ENCODE measurements around the gene PPP1R36. TPM values are rescaled to one million over a fixed set of nuclear protein-coding genes. Genes with fewer than 3 reads are reported as not detected.
A peak's percentile ranks its signal among the peaks of the same experiment; 100 is the strongest.
"Not testable (repeated sequence)": the region's sequence is repeated elsewhere in the genome, so short reads cannot be mapped to it uniquely, and the experiment has no call there.

Gene PPP1R36
- total RNA-seq, 4 donors from 2014 or later = 0.34 to 0.83 (median 0.71) TPM; not detected in 1

GRCh38 chr14:64563696-64564095 is 13.9 kb downstream of the PPP1R36 start:
- intact Hi-C loops (cut with DNase I) = no loop called here
- Histone ChIP-seq H3K27me3 (no peaks in the 10 kb centered on the region), H3K4me3 (no peak overlapping the region), H3K36me3 (no peaks in the 10 kb centered on the region), H3K27ac (replicated peaks in 1 of 4) (peak overlapping the region in 1 of 4 donors; percentile 12), H3K9me3 (no peaks in the 10 kb centered on the region), H3K4me1 (peaks cover 11 to 35% (median 30%) of the 10 kb centered on the region in 4 donors)
- TF ChIP-seq EP300 (IDR thresholded peaks at IDR 0.05) (no peak), POLR2A (IDR thresholded peaks at IDR 0.05; ENCODE audit: low read depth) (no peak), CTCF (IDR thresholded peaks at IDR 0.05) (no peak), POLR2AphosphoS5 (IDR thresholded peaks at IDR 0.05) (no peak)
- DNase-seq (ENCODE audit: extremely low spot score) = no peak
- 84% methylated on average over 6 of the region's 6 CpGs for WGBS

GRCh38 chr14:64566651-64567122 is 16.9 kb downstream of the PPP1R36 start:
- intact Hi-C loops (cut with DNase I) = no loop called here
- Histone ChIP-seq H3K9me3 (no peaks in the 10 kb centered on the region), H3K4me1 (peaks cover 21 to 61% (median 57%) of the 10 kb centered on the region in 4 donors), H3K27ac (replicated peaks in 1 of 4) (peak overlapping the region; percentile 76 to 81 (median 79)), H3K27me3 (no peaks in the 10 kb centered on the region), H3K4me3 (no peak overlapping the region), H3K36me3 (no peaks in the 10 kb centered on the region)
- DNase-seq (ENCODE audit: extremely low spot score) = peak; percentile 85
- TF ChIP-seq CTCF (IDR thresholded peaks at IDR 0.05) (no peak), EP300 (IDR thresholded peaks at IDR 0.05) (no peak), POLR2A (IDR thresholded peaks at IDR 0.05; ENCODE audit: low read depth) (no peak), POLR2AphosphoS5 (IDR thresholded peaks at IDR 0.05) (no peak)
- WGBS = 33% methylated on average over 1 of the region's 5 CpGs

- DNase-seq (ENCODE audit: extremely low spot score) = no peak
- peak overlapping the region in 1 of 4 donors; percentile 5 for H3K4me3 ChIP-seq
- H3K36me3 ChIP-seq = no peaks in the 10 kb centered on the region
- H3K27me3 ChIP-seq = no peaks in the 10 kb centered on the region
- peaks cover 30 to 82% (median 78%) of the 10 kb centered on the region in 4 donors for H3K4me1 ChIP-seq
- TF ChIP-seq POLR2AphosphoS5 (IDR thresholded peaks at IDR 0.05) (peak; percentile 80), CTCF (IDR thresholded peaks at IDR 0.05) (peak in 1 of 3 experiments; percentile 8), POLR2A (IDR thresholded peaks at IDR 0.05; ENCODE audit: low read depth) (no peak), EP300 (IDR thresholded peaks at IDR 0.05) (no peak)
- H3K9me3 ChIP-seq = no peaks in the 10 kb centered on the region
- 41% methylated on average over 3 of the region's 3 CpGs for WGBS
- intact Hi-C loops (cut with DNase I) = no loop called here
- H3K27ac ChIP-seq (replicated peaks in 1 of 4) = peak overlapping the region; percentile 76 to 81 (median 80)
Observed at GRCh38 chr14:64569138-64569631, 19.4 kb downstream of the PPP1R36 start.

- H3K27me3 ChIP-seq; H3K9me3 ChIP-seq; H3K4me3 ChIP-seq; DNase-seq (ENCODE audit: extremely low spot score); intact Hi-C loops (cut with DNase I); H3K36me3 ChIP-seq: not testable (repeated sequence)
- 83% methylated on average over 7 of the region's 7 CpGs for WGBS
- Histone ChIP-seq H3K27ac (replicated peaks in 1 of 4) (peak overlapping the region; percentile 76 to 81 (median 80)), H3K4me1 (peaks cover 30 to 86% (median 79%) of the 10 kb centered on the region in 4 donors)
Observed at GRCh38 chr14:64569646-64570045, 19.9 kb downstream of the PPP1R36 start.

GRCh38 chr14:64572386-64573104 is 22.8 kb downstream of the PPP1R36 start:
- Histone ChIP-seq H3K27ac (replicated peaks in 1 of 4) (peak overlapping the region; percentile 76 to 81 (median 80)), H3K4me1 (peaks cover 23 to 74% (median 58%) of the 10 kb centered on the region in 4 donors), H3K36me3 (no peaks in the 10 kb centered on the region), H3K4me3 (no peak overlapping the region), H3K9me3 (no peaks in the 10 kb centered on the region), H3K27me3 (no peaks in the 10 kb centered on the region)
- TF ChIP-seq EP300 (IDR thresholded peaks at IDR 0.05) (no peak), CTCF (IDR thresholded peaks at IDR 0.05) (no peak)
- intact Hi-C loops (cut with DNase I) = no loop called here
- DNase-seq (ENCODE audit: extremely low spot score) = no peak

All from esophagus muscularis mucosa (tissue), 4 donors.